Activated gamma-delta T cell treated with Interleukin-2 at 50 U/mL for 16 hours (primary cell): Measurements from ENCODE around the gene INMT.

Experiments
- DNase-seq: peaks from one replicate; pipeline ENCODE4 v3.0.0-alpha.2; 2020

Gene INMT

DNA sequence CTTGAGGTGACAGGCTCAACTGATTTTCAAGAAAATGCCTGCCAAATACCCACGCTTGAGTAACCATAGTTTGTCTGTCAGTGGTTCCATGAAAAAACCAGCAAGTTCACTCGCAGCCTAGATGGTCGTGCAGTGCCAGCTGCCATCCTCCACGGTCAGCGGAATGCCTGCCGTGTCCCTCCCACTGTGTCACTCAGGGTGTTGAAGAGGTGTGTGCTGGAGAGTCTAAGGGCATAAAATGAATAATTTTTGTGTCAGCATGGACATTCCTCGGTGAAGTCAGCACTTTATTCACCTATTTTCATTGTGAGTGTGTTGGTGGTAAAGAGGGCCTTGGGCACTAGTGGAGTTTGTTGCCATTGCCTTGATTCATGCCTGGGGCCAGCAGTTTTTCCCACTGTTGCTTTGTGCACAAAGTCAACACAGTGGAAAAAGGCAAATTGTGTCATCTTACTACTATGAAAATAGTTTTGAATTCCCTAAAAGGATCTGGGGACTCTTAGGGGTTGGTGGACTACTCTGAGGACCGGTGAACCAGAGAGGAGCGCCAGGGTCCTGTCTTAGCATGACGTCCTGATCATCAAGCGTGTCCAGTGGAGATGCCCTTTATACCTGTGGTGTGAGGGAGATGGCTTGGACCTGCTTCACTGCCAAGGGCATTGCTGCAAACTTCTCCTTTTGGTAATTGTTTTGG is 36.9 kb downstream of the INMT start:
- DNase-seq = no peak

DNA sequence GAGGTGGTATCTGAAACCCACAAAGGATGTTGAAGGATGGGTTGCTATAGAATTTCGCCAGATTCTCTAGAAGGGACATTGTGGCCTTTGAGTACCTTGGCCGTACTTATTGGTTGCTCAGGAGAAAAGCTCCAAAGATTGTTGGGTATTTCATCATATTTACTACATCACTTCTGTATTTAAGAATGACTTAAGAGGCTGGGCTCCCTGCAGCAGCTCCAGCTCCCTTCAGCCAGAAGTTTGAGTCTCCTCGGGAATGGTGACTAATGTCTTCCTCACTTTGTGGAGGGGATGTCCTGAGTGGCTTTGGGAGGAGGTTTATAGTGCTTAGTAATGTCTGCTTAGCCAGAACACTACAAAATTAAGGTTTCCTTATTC is 37.4 kb downstream of the INMT start:
- DNase-seq = no peak

DNA sequence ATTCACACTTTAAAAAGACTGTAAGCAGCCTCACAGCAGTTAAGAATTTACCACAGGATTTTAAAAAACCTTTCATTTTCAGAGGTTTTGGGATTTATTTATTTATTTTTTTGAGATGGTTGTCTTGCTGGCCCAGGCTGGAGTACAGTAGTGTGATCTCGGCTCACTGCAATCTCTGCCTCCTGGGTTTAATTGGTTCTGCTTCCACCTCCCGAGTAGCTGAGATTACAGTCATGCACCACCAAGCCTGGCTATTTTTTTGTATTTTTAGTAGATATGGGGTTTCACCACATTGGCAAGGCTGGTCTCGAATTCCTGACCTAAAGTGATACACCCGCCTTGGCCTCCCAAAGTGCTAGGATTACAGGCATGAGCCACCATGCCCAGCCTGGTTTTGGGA is 38.4 kb downstream of the INMT start:
- no peak for DNase-seq

DNA sequence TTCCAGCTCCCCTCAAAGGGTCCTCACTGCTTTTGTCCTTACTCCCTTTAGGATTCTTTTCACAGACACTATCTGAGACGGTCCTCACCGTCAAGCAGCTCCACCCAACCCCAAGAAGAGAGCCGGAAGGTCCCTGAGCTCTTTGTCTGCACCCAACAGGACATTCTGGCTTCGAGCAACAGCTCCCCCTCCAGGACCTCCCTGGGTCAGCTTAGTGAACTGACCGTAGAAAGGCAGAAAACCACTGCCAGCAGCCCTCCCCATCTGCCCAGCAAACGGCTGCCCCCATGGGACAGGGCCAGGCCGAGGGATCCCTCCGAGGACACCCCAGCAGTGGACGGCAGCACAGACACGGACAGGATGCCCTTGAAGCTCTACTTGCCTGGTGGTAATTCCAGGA is 39.2 kb downstream of the INMT start:
- DNase-seq = no peak

DNA sequence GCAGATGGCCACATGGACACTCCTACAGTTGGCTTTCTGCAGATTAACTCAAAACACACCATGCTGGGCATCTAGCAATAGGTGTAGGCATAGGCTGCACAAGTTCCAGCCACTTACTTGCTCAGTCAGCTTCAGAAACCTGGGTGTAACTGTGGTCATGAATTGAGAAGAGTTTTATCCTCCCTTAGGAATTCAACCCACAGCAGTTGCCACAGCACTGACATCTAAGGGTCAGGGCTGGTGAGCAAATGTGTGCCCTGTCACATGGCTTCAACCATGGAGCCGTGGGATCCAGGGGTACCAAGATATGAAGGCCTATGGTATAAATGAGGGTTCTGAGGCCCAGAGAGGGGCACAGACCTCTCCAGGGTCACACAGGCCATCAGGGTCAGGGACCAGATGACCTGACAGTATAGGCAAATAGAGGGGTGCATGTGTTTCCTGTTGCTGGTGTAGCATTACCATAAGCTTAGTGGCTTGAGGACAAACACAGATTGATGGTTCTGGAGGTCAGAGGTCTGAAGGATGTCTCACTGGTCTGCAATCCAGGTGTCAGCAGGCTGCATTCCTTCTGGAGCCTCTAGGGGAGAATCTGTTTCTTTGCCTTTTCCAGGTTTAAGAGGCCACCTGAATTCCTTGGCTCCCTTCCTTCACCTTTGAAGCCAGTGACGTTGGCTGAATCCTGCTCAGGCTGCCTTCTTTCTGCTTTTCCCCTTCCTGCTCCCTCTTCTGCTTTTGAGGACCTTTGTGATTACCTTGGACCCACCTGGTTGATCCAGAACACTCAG is 43.4 kb downstream of the INMT start:
- DNase-seq = no peak

DNA sequence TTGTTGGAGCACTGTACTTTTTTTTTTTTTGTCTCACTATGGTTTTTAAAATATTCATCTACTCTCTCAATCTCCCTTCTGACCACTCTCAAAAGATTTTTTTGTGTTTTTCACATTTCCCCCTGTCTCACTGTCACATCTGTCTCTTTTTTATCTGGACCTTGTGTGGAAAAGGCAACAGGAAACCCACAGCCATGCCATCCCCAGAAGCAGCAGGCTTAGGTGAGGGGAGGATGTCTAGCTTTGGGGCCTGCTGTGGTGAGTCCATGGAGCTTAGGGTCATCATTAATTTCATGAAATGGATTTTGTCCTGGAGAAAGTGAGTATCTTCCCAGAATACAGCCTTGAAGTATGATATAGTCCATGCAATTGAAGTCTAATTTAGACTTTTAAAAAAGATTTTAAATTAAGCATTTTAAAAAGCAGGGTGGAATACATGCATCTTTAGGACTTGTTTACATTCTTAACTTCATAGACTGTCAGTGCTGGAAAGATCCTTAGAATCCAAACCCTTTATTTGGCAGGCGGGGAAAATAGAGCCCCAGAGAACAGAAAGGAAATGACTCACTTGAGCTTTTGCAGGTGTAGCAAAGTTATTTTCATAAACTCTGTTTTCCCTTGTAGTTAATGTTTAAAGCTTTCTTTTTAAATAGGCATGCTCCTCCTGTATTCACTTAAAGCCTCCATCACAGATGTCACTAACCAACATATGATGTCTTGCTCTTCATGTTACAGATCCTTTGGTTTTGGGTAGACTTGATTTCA is 44.4 kb downstream of the INMT start:
- DNase-seq = no peak

DNA sequence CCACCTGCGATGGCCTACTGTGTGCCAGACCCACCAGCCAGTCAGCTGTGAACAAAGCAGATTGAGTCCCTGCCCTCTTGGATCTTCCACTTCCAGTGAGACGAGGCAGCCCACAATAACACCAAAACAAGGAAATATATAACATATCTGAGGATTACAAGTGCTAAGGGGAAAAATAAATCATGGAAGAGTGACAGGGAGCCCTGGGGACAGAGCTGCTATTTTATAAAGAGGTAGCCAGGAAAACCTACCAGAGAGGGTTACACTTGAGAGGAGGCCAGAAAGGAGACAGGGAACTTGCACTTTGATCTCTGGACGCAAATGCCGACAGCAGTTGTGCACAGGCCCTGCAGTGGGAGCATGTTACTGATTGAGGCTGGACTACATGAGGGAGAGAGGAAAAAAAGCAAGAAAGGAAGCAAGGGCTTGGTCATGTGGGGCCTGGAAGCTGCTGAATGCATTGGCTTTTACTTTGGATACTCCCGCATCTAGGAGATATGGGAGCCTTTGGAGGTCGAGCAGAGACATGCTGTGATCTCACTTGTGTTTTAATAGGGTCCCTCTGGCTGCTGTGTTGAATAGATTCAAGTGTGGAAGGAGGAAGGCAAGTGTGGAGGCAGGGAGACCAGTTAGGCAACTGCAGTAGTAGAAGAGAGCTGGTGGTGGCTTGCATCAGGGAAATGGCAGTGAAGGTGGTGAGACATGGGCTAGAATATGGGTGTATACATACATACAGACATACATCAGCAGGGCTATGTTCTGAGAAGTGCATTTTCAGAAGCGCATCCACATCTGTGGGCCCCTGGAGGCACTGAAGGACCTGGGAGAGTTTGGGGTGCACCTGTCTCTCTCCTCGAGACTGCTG is 45.5 kb downstream of the INMT start:
- no peak for DNase-seq

DNA sequence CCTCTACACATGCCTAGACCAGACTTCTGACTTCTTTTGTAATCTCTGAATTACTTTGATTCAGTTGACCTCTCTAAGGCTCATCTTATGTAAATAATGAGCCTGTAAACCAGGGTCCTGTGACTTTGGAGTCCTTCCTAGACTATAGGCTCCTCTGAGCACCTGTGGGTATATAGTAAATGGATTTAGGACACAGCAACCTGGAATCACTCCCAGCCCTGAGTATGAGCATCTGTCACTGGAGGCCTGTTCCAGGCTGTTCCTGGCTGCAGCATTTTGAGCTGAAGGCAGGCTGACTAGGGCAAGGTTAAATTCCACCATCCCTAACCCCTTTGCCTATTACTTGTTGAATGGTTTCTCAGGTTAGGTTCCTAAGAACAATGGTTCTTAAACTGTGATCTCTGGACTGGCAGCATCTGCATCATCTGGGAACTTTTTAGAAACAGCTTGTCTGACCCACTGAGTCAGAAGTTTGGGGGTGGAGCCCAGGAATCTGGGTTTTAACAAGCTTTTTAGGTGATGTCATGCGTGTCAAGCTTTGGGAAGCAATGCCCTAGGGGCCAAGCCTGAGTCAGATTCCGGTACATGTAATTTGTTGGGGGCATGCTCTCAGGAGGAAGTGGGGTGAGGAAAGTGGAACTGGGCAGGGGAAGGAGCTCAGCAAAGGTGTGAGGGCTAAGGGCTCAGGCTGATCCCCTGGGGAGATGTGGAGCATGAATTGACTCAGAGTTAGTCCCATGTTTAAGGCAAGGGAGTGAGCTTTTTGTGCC is 47.5 kb downstream of the INMT start:
- no peak for DNase-seq

DNA sequence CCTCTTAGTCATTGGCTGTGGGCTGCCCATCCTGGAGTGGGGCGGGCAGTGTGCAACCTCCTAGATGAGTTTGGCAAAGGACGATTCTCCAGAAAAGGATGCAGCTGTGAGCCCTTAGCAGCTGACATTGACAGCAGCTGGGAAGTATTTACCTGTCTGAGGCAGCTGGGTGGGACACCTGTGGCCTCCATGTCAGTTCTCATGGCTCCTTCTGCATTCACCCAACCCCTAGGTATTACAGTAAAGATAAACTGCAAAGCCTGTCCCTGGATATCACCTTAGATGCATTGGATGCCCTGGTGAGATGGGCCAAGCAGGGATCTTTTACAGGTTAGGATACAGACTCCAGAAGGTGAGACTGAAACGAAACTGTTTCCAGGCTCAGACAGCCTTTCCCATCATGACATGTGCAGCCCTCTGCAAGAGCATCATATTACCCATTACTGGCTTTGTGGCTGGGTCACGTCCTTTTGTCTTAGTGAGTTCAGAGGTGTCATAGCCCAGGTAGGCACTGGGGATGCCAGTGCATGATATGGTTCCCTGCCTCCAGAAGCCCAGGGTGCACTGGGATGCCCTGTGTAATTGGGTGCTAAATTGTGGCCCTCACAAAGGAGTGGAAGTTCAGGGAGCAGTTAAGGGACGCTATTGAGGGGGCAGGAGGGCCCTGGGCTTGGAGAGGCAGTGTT is 48.2 kb downstream of the INMT start:
- no peak for DNase-seq

DNA sequence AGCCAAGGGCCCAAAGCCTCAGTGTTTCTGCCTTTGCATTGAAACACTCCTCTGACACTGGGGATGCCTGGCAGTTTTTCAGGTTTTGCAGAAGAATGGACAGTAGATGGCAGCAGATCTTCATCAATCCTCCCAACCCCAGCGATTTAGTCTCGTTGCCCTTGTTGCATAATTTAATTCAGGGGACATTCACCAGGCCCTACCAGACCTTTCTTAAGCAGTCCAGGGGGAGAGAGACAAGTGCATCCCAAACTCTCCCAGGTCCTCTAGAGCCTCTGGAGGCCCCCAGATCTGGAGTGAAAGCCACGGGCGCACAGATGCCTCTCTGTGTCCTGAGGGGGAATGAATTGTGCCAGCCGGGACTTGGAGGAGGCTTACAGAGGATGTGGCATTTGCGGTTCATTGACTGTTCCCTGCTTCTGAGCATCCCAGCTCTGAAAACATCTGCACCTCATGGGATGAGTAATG is 48.9 kb downstream of the INMT start:
- peak; percentile 15 for DNase-seq

DNA sequence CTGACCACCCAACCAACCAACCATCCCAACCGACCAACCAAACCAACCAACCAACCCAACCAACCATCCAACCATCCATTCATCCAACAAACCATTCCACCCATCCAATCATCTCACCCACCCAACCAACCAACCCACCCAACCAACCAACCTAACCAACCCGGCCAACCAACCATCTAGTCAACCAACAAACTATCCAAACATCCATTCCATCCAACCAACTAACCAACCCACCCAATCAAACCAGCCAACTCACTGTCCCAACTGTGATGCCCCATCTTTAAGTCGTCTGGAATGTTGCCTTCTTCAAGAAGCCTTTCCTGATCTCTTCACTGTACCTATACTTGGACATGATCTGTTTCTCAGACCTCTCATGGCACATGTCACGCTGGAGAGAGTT is 50.9 kb downstream of the INMT start:
- DNase-seq = no peak

DNA sequence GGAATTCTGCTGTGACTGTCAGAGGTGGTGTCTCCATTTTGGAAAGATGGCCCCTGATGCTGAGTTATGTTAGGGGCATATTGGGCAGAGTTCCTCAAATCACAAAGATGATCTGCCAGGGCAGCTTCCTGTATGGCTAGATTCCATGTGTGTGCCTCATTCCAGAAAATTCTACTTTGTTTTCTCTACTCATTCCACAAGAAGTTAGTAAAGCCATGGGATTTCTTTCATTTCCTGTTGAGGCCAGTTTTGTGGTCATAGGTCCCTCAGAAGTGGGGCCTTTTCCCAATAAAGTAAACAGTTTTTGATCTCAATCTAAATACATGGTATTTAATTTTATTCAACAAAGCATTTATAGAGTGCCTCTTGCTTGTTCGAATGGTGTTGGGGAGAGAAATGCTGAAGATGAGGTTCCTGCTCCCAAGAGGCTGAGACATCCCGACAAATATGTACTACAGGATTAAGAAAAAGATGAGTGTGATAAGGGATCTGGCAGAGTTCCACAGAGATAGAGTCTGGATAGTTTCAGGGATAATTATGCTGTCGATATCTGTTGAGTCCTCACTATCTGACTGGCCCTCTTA is 52.2 kb downstream of the INMT start:
- DNase-seq = no peak

DNA sequence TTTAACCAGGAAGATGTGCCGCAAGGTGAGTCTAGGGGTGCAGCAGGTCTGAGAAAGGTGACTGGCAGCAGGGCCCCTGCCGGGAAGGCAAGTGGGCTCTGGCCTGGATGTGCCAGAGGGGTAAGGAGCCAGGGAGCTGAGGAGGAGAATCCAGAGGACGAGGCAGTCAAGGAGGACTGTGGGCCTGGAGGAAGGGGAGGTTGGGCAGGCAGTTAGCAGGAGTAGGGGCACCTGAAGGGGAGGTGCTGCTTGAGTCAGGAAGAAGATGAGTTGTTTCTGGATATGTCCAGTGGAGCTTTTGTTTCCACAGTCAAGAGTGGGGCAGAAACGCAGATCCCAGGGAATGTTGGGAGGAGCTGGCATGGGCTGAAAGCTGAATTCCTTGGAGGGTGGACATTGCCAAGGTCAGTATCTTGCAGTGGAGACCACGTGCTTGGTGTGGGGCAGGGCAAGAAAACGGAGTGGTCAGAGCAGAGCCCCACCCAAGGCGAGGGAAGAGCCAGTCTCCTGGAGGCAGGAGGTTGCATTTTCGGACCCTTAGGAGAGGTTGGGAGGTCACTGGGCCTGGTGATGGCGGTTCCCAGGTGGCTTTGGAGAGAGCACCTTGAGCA is 53.3 kb downstream of the INMT start:
- DNase-seq = no peak

DNA sequence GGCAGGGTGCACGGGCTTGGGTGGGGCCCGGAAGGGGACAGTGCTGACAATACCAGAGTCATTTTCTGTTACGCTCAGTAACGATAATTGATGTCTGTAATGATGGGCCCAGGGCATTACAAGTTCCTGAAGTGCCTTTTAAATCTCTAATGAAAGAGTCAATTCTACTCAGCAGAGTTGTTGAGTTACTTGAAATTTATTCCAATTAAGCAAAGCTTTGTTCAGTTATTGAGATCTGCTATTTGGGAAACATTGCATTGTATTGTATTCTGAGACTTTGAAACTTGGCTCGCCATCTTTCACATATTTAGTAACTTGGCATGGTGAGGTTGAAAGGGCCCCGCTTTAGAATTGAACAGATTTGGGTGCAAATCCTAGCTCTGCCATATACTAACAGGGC is 54.0 kb downstream of the INMT start:
- DNase-seq = no peak
